ENCODE results near the gene LENG1.
"Not testable (repeated sequence)": the region's sequence is repeated elsewhere in the genome, so short reads cannot be mapped to it uniquely, and the experiment has no call there.

LENG1 gene

GRCh38 chr19:54189145-54189734 is 29.7 kb upstream of the LENG1 start, which contains the start of gene MBOAT7:
MBOAT7 (minus strand) TSS chr19:54189580; CDS start chr19:54188508, 1,072 bp downstream.
- no peak for DNase-seq

- no peak for DNase-seq
Measured at GRCh38 chr19:54188215-54188871, 28.8 kb upstream of the LENG1 start.

GRCh38 chr19:54186934-54187381 is 27.4 kb upstream of the LENG1 start:
- DNase-seq: no peak

- no peak for DNase-seq
Measured at GRCh38 chr19:54186351-54186750, 26.8 kb upstream of the LENG1 start.

- no peak for DNase-seq
Measured at GRCh38 chr19:54183431-54183830, 23.9 kb upstream of the LENG1 start.

GRCh38 chr19:54181894-54182293 is 22.4 kb upstream of the LENG1 start:
- DNase-seq: not testable (repeated sequence)

GRCh38 chr19:54180691-54181091 is 21.2 kb upstream of the LENG1 start:
- DNase-seq: no peak

GRCh38 chr19:54179921-54180461 is 20.5 kb upstream of the LENG1 start:
- DNase-seq: peak; percentile 67

- DNase-seq: no peak
Measured at GRCh38 chr19:54179262-54179852, 19.8 kb upstream of the LENG1 start.

- peak; percentile 50 for DNase-seq
Measured at GRCh38 chr19:54178581-54179261, 19.2 kb upstream of the LENG1 start.

GRCh38 chr19:54173951-54174834 is 14.7 kb upstream of the LENG1 start:
- no peak for DNase-seq

- no peak for DNase-seq
Measured at GRCh38 chr19:54173359-54173699, 13.8 kb upstream of the LENG1 start.

- peak; percentile 97 for DNase-seq
Measured at GRCh38 chr19:54172471-54173358, 13.2 kb upstream of the LENG1 start, which contains the start of gene TMC4. TMC4 (minus strand) TSS chr19:54173160; CDS start chr19:54173117, 43 bp downstream.

GRCh38 chr19:54171736-54172431 is 12.4 kb upstream of the LENG1 start:
- DNase-seq: not testable (repeated sequence)

GRCh38 chr19:54169149-54169740 is 9.7 kb upstream of the LENG1 start:
- no peak for DNase-seq

GRCh38 chr19:54168174-54168917 is 8.8 kb upstream of the LENG1 start:
- DNase-seq: peak; percentile 93

GRCh38 chr19:54165222-54165621 is 5.7 kb upstream of the LENG1 start:
- DNase-seq: no peak

- DNase-seq: peak; percentile 90
Measured at GRCh38 chr19:54164369-54165068, 5.0 kb upstream of the LENG1 start.

GRCh38 chr19:54162884-54163283 is 3.4 kb upstream of the LENG1 start:
- DNase-seq: no peak

All from DMS53 (cell line).